Activated CD4-positive, alpha-beta memory T cell treated with anti-CD3 and anti-CD28 coated beads, Interleukin-2, amount 10 ng/mL, durations not matched to agents 7 days and 5 days (primary cell): ENCODE results near the gene SERPINH1. TPM values are rescaled to one million over a fixed set of nuclear protein-coding genes. Genes with fewer than 3 reads are reported as not detected.

Experiments
- CTCF ChIA-PET: fragments of 350-600 bp; sonication (Branson Sonifier 250); formaldehyde crosslinking; loops from one replicate; lab custom pipeline; 2021; ENCODE audit warnings: antibody characterized with exemption, inconsistent platforms; lab: Charles Lee
- POLR2A ChIA-PET: fragments of 350-600 bp; sonication (Branson Sonifier 250); formaldehyde crosslinking; loops from one replicate; lab custom pipeline; 2021; ENCODE audit warnings: antibody characterized with exemption; lab: Charles Lee
- DNase-seq: peaks from one replicate; pipeline ENCODE4 v3.0.0-alpha.2; 2020
- H3K27ac Mint-ChIP-seq: one replicate; pipeline ENCODE4 v1.8.0; 2021; ENCODE audit warnings: mild to moderate bottlenecking, mixed read lengths
- H3K27me3 Mint-ChIP-seq: one replicate; pipeline ENCODE4 v1.8.0; 2021; ENCODE audit warnings: mixed read lengths
- H3K36me3 Mint-ChIP-seq: one replicate; pipeline ENCODE4 v1.8.0; 2021; ENCODE audit warnings: low read depth, mixed read lengths
- H3K4me1 Mint-ChIP-seq: one replicate; pipeline ENCODE4 v1.8.0; 2021; ENCODE audit warnings: mixed read lengths
- H3K4me3 Mint-ChIP-seq: one replicate; pipeline ENCODE4 v1.8.0; 2021; ENCODE audit warnings: mild to moderate bottlenecking, mixed read lengths
- H3K9me3 Mint-ChIP-seq: one replicate; pipeline ENCODE4 v1.8.0; 2021; ENCODE audit warnings: mixed read lengths
- total RNA-seq, 2 experiments: library from RNA; stranded (reverse); gene quantifications; one replicate each; pipeline ENCODE4 v1.2.3, GENCODE V29; 2021

Gene SERPINH1
- total RNA-seq, 2 experiments from 2014 or later: 12.2 to 13.3 TPM

GRCh38 chr11:75535071-75535470, 27.0 kb upstream of the SERPINH1 start:
- DNase-seq: no peak
- H3K27me3 Mint-ChIP-seq: no peaks in the 10 kb centered on the region
- H3K36me3 Mint-ChIP-seq: no peaks in the 10 kb centered on the region
- peak overlapping the region; percentile 76 for H3K27ac Mint-ChIP-seq
- H3K9me3 Mint-ChIP-seq: no peaks in the 10 kb centered on the region
- H3K4me1 Mint-ChIP-seq: peaks cover 78% of the 10 kb centered on the region
- ChIA-PET CTCF (interaction anchor here (0.7 to 10.6 kb wide), 10 partner anchors 14 to 1042 kb away, joined by 3 to 159 read pairs (median 4); no protein-coding TSS in a partner anchor), POLR2A (interaction anchor here (1.6 to 4.2 kb wide), 3 partner anchors 10 to 260 kb away, joined by 8 to 20 read pairs (median 8); partner anchors contain the start of genes GDPD5 and SERPINH1)
- H3K4me3 Mint-ChIP-seq: no peak overlapping the region

- H3K4me1 Mint-ChIP-seq: peaks cover 59% of the 10 kb centered on the region
- H3K9me3 Mint-ChIP-seq: no peaks in the 10 kb centered on the region
- peak overlapping the region; percentile 84 for H3K27ac Mint-ChIP-seq
- peak overlapping the region; percentile 45 for H3K4me3 Mint-ChIP-seq
- no peaks in the 10 kb centered on the region for H3K27me3 Mint-ChIP-seq
- peak; percentile 80 for DNase-seq
- CTCF ChIA-PET: interaction anchor here (1.0 to 10.6 kb wide), 8 partner anchors 12 to 261 kb away, joined by 3 to 159 read pairs (median 5); partner anchors contain the start of gene GDPD5
- POLR2A ChIA-PET: interaction anchor here (0.6 to 4.2 kb wide), 8 partner anchors 8 to 261 kb away, joined by 3 to 20 read pairs (median 4); partner anchors contain the start of genes GDPD5, RPS3 and SERPINH1
- no peaks in the 10 kb centered on the region for H3K36me3 Mint-ChIP-seq
These were observed 25.0 kb upstream of the SERPINH1 start for GRCh38 chr11:75536786-75537641.

- H3K36me3 Mint-ChIP-seq: no peaks in the 10 kb centered on the region
- no peak for DNase-seq
- peaks cover 55% of the 10 kb centered on the region for H3K4me1 Mint-ChIP-seq
- ChIA-PET POLR2A (interaction anchor here (1.1 to 4.2 kb wide), 5 partner anchors 9 to 138 kb away, joined by 4 to 20 read pairs (median 7); partner anchors contain the start of genes GDPD5, RPS3 and SERPINH1), CTCF (interaction anchor here (1.0 to 10.6 kb wide), 8 partner anchors 11 to 262 kb away, joined by 3 to 159 read pairs (median 4); partner anchors contain the start of gene GDPD5)
- no peaks in the 10 kb centered on the region for H3K9me3 Mint-ChIP-seq
- H3K4me3 Mint-ChIP-seq: peak overlapping the region; percentile 45
- no peaks in the 10 kb centered on the region for H3K27me3 Mint-ChIP-seq
- H3K27ac Mint-ChIP-seq: peak overlapping the region; percentile 84
These were observed 24.3 kb upstream of the SERPINH1 start for GRCh38 chr11:75537740-75538139.

GRCh38 chr11:75538150-75538942, 23.7 kb upstream of the SERPINH1 start:
- H3K9me3 Mint-ChIP-seq: no peaks in the 10 kb centered on the region
- H3K27me3 Mint-ChIP-seq: no peaks in the 10 kb centered on the region
- H3K36me3 Mint-ChIP-seq: no peaks in the 10 kb centered on the region
- ChIA-PET POLR2A (interaction anchor here (0.8 to 4.2 kb wide), 4 partner anchors 11 to 139 kb away, joined by 3 to 20 read pairs (median 8); partner anchors contain the start of genes RPS3 and SERPINH1), CTCF (interaction anchor here (0.6 to 10.6 kb wide), 5 partner anchors 10 to 614 kb away, joined by 3 to 159 read pairs (median 3); no protein-coding TSS in a partner anchor)
- no peak overlapping the region for H3K27ac Mint-ChIP-seq
- no peak for DNase-seq
- H3K4me1 Mint-ChIP-seq: peaks cover 55% of the 10 kb centered on the region
- H3K4me3 Mint-ChIP-seq: no peak overlapping the region

- ChIA-PET POLR2A (interaction anchor here (1.2 to 4.2 kb wide), 2 partner anchors 15 to 22 kb away, joined by 3 to 20 read pairs; partner anchors contain the start of gene SERPINH1), CTCF (interaction anchor here (0.6 to 1.1 kb wide), 2 partner anchors 21 to 80 kb away, joined by 3 to 4 read pairs; no protein-coding TSS in a partner anchor)
- H3K9me3 Mint-ChIP-seq: no peaks in the 10 kb centered on the region
- no peak for DNase-seq
- H3K36me3 Mint-ChIP-seq: no peaks in the 10 kb centered on the region
- H3K4me3 Mint-ChIP-seq: no peak overlapping the region
- no peak overlapping the region for H3K27ac Mint-ChIP-seq
- H3K4me1 Mint-ChIP-seq: peaks cover 43% of the 10 kb centered on the region
- H3K27me3 Mint-ChIP-seq: peaks cover 2% of the 10 kb centered on the region
These were observed 22.4 kb upstream of the SERPINH1 start for GRCh38 chr11:75539459-75540334.

GRCh38 chr11:75541193-75542087, 20.6 kb upstream of the SERPINH1 start:
- Mint-ChIP-seq H3K27me3 (peaks cover 4% of the 10 kb centered on the region), H3K36me3 (no peaks in the 10 kb centered on the region), H3K4me3 (no peak overlapping the region), H3K9me3 (no peaks in the 10 kb centered on the region), H3K27ac (no peak overlapping the region), H3K4me1 (peaks cover 27% of the 10 kb centered on the region)
- ChIA-PET CTCF (interaction anchor here (0.6 kb wide), 1 partner anchor 10 kb away, joined by 3 read pairs; no protein-coding TSS in a partner anchor), POLR2A (interaction anchor here (0.6 to 1.2 kb wide), 2 partner anchors 16 to 20 kb away, joined by 3 to 4 read pairs; partner anchors contain the start of genes GDPD5 and SERPINH1)
- DNase-seq: no peak

- H3K36me3 Mint-ChIP-seq: no peaks in the 10 kb centered on the region
- peaks cover 21% of the 10 kb centered on the region for H3K4me1 Mint-ChIP-seq
- DNase-seq: no peak
- ChIA-PET CTCF (no interaction called here), POLR2A (interaction anchor here (0.6 to 1.2 kb wide), 2 partner anchors 17 to 20 kb away, joined by 3 to 4 read pairs; partner anchors contain the start of genes GDPD5 and SERPINH1)
- H3K4me3 Mint-ChIP-seq: no peak overlapping the region
- no peak overlapping the region for H3K27ac Mint-ChIP-seq
- no peaks in the 10 kb centered on the region for H3K9me3 Mint-ChIP-seq
- H3K27me3 Mint-ChIP-seq: peaks cover 6% of the 10 kb centered on the region
These were observed 20.0 kb upstream of the SERPINH1 start for GRCh38 chr11:75542088-75542438.

GRCh38 chr11:75543806-75544205, 18.2 kb upstream of the SERPINH1 start:
- no peak overlapping the region for H3K27ac Mint-ChIP-seq
- CTCF ChIA-PET: interaction anchor here (1.0 kb wide), 1 partner anchor 10 kb away, joined by 3 read pairs; no protein-coding TSS in a partner anchor
- POLR2A ChIA-PET: no interaction called here
- no peak for DNase-seq
- peaks cover 10% of the 10 kb centered on the region for H3K27me3 Mint-ChIP-seq
- H3K4me3 Mint-ChIP-seq: no peak overlapping the region
- no peaks in the 10 kb centered on the region for H3K36me3 Mint-ChIP-seq
- H3K9me3 Mint-ChIP-seq: no peaks in the 10 kb centered on the region
- H3K4me1 Mint-ChIP-seq: peaks cover 4% of the 10 kb centered on the region

GRCh38 chr11:75547177-75547576, 14.9 kb upstream of the SERPINH1 start:
- ChIA-PET CTCF (no interaction called here), POLR2A (no interaction called here)
- H3K36me3 Mint-ChIP-seq: no peaks in the 10 kb centered on the region
- H3K4me3 Mint-ChIP-seq: no peak overlapping the region
- peaks cover 10% of the 10 kb centered on the region for H3K27me3 Mint-ChIP-seq
- H3K4me1 Mint-ChIP-seq: peaks cover 4% of the 10 kb centered on the region
- no peaks in the 10 kb centered on the region for H3K9me3 Mint-ChIP-seq
- no peak for DNase-seq
- no peak overlapping the region for H3K27ac Mint-ChIP-seq

GRCh38 chr11:75547617-75548058, 14.4 kb upstream of the SERPINH1 start:
- Mint-ChIP-seq H3K4me1 (peaks cover 4% of the 10 kb centered on the region), H3K9me3 (no peaks in the 10 kb centered on the region), H3K4me3 (no peak overlapping the region), H3K36me3 (no peaks in the 10 kb centered on the region), H3K27ac (no peak overlapping the region), H3K27me3 (peaks cover 10% of the 10 kb centered on the region)
- ChIA-PET CTCF (interaction anchor here (1.8 kb wide), 1 partner anchor 28 kb away, joined by 9 read pairs; no protein-coding TSS in a partner anchor), POLR2A (no interaction called here)
- DNase-seq: no peak
